NT2/D1 (cell line): ENCODE results near the gene GFOD2.

ENCODE experiments used
- SUZ12 ChIP-seq: IDR thresholded peaks from 2 replicates; pipeline ENCODE4 v1.6.1; 2011; ENCODE audit not compliant: insufficient read length, insufficient read depth; ENCODE audit errors: extremely low read depth
- YY1 ChIP-seq: IDR thresholded peaks from 2 replicates; pipeline ENCODE4 v1.6.1; 2011; ENCODE audit not compliant: insufficient read length, insufficient read depth

GRCh38 chr16:67723151-67723910, 4.2 kb upstream of the GFOD2 start:
- TF ChIP-seq YY1 (no peak), SUZ12 (no peak)
